HG03159 (cell line): Measurements from ENCODE around the gene SUN1.
"Not testable (repeated sequence)": the region's sequence is repeated elsewhere in the genome, so short reads cannot be mapped to it uniquely, and the experiment has no call there.

Experiments
- ATAC-seq: cut with Tn5 transposase; IDR thresholded peaks from one replicate; pipeline ENCODE4 v1.9.1; 2021; ENCODE audit warnings: mild to moderate bottlenecking, moderate library complexity; ENCODE audit not compliant: unreplicated experiment

The SUN1 gene

DNA sequence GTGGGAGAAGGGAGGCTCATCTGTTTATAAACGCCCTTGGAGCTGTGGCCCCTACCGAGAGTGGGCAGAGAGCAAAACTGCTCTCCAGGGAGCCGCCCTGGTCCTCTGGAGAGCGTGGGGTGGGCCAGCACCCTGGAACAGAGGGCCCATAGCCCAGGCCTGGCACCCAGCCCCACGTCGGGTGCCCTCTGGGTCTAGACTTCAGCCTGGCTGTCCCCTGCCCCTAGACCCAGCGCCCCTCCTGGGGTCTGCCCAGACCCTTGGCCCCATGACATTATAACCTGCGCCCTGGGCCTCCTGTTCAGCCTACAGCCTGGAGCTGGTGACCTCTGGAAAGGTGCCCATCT is 68.7 kb downstream of the SUN1 start:
- no peak for ATAC-seq

DNA sequence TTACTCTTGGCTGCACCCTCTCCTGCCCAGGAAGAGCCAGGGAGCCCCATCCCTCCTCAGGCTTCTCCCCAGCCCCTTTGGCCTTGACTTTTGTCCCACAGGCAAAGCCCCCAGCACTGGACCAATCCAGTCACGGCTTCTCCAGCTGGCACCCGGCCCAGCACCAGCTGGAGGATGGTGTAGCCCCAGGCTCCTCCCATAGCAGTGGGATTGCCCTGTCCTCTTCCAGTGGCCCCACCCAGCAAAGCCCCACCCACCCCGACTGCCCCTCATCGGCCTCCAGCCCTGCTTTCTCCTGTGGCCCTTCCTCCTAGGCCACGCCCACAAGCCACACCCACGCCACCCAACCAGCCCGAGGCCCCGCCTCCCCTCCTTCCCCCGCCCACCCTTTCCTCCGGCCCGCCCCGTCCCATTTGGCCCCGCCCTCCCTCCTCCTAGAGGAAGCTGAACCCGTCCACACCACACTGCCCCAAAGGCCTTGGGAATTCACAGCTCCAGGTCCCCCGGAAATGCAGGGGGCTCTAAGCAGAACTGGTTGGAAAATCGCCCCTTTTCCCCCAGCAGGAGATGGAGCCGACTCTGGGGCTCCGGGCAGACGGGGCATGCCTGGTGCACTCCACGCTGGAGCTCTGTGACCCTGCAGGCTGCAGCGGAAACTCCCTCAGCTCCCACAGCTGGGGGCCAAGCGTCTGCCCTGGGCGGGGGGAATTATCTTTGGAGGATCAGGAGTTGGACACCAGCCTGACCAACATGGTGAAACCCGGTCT is 69.3 kb downstream of the SUN1 start:
- no peak for ATAC-seq

DNA sequence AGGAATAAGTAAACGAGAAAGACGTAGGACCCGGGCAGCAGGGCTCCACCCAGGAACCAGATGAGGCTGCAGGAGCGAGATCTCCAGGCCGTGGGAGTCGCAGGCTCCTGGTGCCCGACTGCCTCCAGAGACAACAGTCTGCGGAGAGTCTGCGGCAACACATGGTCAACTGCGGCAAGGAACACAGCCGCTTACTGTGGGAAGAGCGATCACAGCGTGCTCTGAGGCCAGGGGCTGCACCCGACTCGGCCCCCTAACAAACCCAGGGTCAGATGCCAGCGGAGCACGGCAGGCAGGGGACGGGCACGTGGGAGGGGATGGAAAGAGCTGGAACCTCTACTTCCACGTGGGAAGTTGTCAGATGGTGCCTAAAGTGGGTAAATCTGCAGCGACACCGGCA is 70.7 kb downstream of the SUN1 start:
- ATAC-seq: no peak

DNA sequence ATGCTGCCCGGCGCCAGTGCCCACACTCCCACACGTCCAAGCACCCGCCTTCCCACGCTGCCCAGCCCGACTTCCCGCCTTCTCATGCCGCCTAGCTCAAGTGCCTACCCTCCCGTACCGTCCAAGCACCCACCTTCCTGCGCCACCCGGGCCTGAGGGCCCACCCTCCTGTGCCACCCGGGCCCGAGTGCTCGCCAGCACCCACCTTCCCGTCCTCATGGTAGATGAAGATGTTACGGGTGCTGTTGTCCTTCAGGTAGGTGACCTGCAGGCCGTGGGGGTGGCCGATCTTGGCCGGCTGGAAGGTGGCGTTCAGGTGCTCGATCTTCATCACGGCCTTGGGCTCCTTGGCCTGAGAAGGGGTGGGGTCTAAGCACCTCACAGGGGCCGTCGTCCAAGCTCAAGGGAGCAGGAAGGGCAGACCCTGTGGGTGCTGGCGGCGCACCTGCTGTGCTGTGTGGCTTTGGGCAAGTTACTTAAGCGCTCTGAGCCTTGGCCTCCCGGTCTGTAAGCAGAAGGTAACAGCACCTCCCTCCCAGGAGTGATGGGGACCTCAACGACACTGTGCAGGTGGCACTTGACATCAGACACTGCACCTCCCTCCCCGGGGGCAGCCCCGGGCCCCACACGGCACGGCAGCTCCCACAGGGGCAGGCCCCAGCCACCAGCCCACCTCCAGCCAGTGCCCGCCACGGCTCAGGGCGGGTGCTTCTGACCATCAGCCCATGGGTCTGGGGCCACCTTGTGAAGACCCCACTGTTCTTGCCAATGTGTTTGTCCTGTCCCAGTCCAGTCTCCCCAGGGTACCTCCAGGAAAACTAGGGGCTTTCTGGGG is 71.9 kb downstream of the SUN1 start:
- no peak for ATAC-seq

GRCh38 chr7:904847-905246 is 72.6 kb downstream of the SUN1 start:
- ATAC-seq: no peak

DNA sequence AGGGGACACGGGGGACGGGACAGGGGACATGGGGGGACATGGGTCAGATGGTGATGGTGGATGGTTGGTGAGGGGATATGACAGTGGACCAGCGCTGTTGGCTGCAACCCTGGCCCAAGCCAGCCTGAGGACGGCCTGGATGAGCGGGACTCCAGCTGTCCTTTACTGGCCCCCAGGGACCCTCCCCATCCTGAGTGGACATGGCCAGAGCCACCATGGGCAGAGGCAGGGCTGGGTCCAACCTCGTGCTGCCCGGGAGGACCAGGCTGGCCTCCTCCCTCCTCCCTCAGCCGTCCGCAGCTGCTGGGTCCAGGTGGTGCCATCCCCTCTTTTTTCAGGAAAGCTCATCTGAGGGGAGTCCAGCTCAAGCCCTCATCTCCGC is 74.5 kb downstream of the SUN1 start:
- ATAC-seq: no peak

GRCh38 chr7:907158-907980 is 75.1 kb downstream of the SUN1 start:
- ATAC-seq: no peak

GRCh38 chr7:908159-908581 is 75.9 kb downstream of the SUN1 start:
- ATAC-seq: no peak

DNA sequence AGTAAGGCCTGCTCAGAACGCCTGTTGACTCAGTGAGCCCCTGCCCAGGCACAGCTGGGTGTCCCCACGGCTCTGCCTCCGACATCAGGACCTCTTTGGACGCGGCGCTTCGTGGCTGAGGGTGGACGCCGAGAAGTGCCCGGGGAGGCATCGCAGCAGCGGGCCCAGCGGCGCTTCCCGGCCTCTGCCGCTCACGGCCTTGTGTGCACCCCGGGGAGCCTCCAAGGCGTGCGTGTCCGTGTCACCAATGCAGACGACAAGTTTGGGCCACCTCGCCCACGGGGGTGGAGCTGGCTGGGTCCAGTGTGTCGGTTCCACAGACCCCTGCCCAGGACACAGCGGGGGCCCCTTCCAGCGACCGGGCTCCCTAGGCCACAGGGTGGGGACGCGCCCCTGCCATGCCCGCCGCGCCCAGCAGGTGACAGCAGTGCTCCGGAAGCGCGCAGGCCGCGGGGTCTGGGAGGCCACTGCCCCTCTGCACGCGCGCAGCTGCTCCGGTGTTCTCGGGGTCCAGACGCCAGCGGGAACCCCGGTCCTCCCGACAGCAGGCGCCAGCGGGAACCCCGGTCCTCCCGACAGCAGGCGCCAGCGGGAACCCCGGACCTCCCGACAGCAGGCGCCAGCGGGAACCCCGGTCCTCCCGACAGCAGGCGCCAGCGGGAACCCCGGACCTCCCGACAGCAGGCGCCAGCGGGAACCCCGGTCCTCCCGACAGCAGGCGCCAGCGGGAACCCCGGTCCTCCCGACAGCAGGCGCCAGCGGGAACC is 76.5 kb downstream of the SUN1 start:
- not testable (repeated sequence) for ATAC-seq

- no peak for ATAC-seq
These were observed 77.4 kb downstream of the SUN1 start for GRCh38 chr7:909358-910329.

- ATAC-seq: no peak
These were observed 78.2 kb downstream of the SUN1 start for GRCh38 chr7:910441-910861.

GRCh38 chr7:910931-911431 is 78.7 kb downstream of the SUN1 start:
- no peak for ATAC-seq

- no peak for ATAC-seq
These were observed 79.7 kb downstream of the SUN1 start for GRCh38 chr7:911791-912480.

DNA sequence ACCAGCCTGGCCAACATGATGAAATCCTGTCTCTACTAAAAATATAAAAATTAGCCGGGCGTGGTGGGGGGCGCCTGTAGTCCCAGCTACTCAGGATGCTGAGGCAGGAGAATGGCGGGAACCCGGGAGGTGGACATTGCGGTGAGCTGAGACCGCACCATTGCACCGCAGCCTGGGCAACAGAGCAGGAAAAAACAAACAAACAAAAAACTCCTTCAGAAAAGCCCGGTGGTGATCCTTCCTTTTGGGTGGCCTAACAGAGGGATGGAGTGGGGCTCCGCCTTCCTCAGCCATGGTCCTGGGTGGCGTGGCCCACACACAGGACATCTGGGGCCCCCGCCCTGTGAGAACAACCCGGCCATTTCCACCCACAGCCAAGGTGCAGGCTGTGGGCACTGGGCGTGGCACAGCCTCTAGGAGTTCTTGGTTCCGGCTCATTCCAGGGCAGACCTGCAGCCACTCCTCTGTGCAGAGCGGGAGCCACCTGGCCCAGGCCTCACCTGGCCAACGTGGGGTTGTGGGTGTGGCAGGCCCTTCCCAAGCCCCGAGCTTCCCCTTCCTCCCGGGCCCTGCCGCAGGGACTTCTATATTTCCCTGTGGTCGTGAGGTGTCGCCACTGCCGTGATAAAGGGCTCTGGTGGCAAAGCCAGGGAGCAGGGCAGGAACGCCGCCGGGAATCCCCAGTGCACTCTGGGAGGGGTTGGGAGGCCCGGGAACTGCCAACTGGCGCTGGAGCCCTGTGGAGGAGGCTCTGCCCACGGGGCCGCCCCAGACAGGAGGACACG is 81.7 kb downstream of the SUN1 start:
- ATAC-seq: no peak

DNA sequence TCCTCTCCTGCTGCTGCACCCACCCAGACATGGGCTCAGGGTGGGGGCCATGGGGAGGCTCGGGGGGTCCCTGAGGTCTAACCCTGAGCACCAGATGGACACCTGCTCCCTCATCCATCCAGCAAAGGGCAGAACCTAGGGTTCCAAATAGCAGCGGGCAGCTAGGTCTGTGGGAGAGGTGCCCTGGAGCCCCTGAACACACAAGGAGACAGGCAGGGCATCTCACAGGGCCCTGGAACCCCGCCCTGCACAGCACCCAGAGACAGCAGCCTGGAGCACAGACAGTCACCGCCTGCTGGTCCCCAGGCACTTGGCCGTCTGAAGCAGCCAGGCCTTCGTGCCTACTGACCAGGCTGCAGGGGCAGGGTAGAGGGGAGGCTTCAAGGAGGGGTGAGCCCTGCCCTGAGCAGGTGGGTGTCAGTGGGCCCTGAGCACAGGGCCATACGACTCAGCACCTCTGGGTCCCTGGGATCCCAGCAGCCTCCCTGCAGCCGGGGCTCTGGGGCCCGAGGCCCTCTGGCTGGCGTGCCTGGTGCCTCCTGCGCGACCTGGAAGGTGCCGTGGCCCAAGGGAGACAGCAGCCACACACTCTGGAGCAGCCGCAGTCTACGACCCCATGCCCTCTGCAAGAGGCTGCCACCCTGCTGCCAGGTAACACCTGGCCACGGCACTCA is 82.4 kb downstream of the SUN1 start:
- no peak for ATAC-seq

DNA sequence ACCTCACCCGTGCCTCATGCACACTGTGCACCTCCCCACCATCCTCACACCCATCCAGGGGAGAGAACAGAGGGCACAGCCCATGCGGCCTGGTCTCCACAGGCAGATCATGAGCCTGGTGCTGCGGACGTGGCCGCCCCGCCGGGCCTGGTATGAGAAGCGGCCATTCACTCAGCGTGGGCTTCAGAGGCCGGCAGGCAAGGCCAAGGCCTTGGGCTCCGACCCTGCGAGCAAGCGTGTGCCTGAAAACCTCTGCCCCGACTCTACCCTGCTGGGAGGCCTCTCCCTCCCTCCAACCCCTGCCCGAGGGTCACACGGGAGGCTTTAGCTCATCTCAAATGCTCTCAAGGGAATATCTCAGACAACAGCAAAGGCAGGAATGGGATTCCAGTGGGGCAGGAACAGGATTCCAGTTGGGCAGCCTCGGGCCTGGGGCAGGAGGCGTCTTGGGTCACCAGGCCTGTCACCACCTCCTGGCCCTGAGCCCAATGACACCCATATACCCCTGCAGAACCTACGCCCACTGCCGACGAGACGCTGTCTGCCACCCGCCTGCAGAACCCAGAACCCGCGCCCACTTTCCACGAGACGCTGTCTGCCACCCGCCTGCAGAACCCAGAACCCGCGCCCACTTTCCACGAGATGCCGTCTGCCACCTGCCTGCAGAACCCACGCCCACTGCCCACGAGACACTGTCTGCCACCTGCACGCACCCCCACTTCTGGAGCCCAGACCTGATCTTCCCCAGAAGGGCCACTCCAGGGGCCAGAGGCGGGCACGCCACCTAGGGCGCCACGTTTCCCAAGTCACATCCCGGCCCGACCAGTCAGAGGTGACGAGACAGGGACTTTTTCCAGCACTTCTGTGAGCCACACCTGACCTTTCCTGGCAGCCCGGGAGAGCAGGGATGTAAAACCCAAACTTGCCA is 83.3 kb downstream of the SUN1 start:
- no peak for ATAC-seq
